Neural progenitor cell (in vitro differentiated cells): ENCODE data around the gene NOX1.

Experiments
- EZH2 ChIP-seq: fragments of 200-600 bp; sonication (generic); IDR thresholded peaks from 2 replicates; pipeline ENCODE4 v1.6.1; 2017; ENCODE audit warnings: antibody characterized with exemption, mild to moderate bottlenecking, moderate library complexity
- TF ChIP-seq, protein P1 (sequence below): fragments of 200-600 bp; sonication (generic); IDR thresholded peaks from 2 replicates; pipeline ENCODE4 v1.5.1; 2017; ENCODE audit warnings: antibody characterized with exemption, mild to moderate bottlenecking

DNA sequence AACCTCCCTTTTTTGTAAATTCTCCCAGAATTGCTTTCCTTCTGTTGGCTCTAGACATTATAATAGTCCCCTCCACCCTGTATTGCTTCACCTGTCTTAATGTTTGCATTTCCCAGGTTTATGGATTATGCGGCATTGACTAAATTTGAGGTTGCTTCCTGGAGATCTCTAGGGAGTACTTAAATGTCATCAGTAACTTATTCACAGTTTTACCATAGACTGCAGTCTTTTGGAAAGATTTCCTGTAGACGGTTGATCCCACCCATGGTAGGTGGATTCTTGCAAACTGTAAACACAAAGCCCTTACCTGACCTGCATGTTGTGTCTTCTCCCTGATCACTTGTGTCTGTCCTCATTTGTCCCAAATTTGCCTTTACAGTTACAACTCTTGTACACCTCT lies 6.2 kb upstream of the NOX1 start:
- no peak for TF ChIP-seq EZH2
- TF ChIP-seq, protein P1, sequence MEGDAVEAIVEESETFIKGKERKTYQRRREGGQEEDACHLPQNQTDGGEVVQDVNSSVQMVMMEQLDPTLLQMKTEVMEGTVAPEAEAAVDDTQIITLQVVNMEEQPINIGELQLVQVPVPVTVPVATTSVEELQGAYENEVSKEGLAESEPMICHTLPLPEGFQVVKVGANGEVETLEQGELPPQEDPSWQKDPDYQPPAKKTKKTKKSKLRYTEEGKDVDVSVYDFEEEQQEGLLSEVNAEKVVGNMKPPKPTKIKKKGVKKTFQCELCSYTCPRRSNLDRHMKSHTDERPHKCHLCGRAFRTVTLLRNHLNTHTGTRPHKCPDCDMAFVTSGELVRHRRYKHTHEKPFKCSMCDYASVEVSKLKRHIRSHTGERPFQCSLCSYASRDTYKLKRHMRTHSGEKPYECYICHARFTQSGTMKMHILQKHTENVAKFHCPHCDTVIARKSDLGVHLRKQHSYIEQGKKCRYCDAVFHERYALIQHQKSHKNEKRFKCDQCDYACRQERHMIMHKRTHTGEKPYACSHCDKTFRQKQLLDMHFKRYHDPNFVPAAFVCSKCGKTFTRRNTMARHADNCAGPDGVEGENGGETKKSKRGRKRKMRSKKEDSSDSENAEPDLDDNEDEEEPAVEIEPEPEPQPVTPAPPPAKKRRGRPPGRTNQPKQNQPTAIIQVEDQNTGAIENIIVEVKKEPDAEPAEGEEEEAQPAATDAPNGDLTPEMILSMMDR, result no peak
